ENCODE results near the gene PSTPIP1.

Gene PSTPIP1

DNA sequence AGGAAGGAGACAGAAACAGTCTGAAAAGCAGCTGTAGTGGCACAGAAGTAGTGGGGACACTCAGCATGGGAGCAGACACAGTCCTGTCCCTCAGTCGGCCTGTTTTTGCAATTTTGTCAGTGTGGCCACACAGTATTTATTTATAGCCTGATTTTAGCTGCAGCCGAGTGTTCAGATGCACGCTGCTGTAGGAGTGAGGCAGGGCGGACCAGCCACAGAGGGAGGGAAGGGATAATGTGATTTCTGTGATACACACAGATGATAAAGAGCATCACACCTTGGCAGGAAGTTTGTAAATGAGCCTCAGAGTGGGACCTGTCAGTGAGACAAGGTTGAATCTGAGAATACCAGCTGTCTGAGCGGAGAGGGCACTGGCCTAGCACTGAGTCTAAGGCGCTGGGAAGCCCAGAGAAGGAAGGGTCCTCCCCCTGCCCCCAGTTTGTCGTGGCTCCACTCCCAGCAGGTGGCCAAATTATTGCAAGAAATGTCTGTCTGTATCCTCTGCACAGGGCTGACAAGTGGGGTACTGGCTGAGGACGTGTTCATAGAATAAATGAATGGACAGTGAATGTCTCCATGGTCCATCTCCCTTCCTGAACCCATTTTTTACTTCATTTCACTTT, 3.8 kb downstream of the PSTPIP1 start:
- no peak for DNase-seq (ENCODE audit: low spot score)

DNA sequence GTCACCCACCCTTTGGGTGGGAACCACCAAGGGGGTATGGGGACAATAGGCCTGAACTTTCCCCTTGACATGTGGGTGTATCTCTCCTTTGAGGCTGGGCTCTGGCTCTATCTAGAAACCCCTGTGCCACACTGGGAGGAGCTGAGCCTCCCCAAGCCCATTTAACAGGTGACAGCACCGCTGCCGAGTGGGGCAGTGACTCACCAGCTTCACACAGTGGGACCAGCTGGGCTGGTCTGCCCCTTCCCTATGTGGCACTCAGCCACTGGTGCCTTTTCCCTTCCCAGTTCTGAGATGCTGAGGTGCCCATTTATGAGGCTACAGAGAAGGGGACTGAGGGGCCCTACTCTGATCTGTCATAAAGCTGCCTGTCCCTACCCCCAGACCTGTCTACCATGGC, 5.1 kb downstream of the PSTPIP1 start:
- DNase-seq (ENCODE audit: low spot score): no peak

GRCh38 chr15:77001351-77001750, 6.4 kb downstream of the PSTPIP1 start:
- no peak for DNase-seq (ENCODE audit: low spot score)

- DNase-seq (ENCODE audit: low spot score): no peak
These were observed 7.0 kb downstream of the PSTPIP1 start for GRCh38 chr15:77001966-77002365.

- DNase-seq (ENCODE audit: low spot score): no peak
These were observed 7.5 kb downstream of the PSTPIP1 start for GRCh38 chr15:77002436-77002835.

GRCh38 chr15:77002954-77003912, 8.3 kb downstream of the PSTPIP1 start:
- DNase-seq (ENCODE audit: low spot score): no peak

- DNase-seq (ENCODE audit: low spot score): no peak
These were observed 9.3 kb downstream of the PSTPIP1 start for GRCh38 chr15:77004189-77004588.

DNA sequence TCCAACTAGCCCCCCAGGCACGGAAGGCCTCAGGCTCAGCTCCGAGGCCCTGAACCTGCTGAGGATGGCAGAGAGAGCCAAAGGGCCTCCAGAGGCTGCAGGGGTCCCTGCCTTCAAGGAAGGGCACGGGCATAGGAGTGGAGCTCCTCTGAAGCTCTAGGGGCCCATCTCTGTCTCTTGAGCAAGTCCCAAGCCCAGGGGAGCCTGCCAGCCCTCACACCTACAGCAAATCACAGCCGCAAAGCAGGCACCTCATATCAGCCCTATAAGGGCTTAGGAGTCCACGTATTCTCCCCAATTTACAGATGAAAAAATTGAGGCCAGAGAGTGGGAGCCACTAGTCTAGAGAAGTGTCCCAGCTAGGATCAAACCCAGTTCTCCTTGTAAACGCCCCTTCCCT, 14.2 kb downstream of the PSTPIP1 start:
- no peak for DNase-seq (ENCODE audit: low spot score)

GRCh38 chr15:77009646-77010311, 14.9 kb downstream of the PSTPIP1 start:
- DNase-seq (ENCODE audit: low spot score): no peak

GRCh38 chr15:77010312-77010686, 15.4 kb downstream of the PSTPIP1 start:
- DNase-seq (ENCODE audit: low spot score): no peak

- DNase-seq (ENCODE audit: low spot score): no peak
These were observed 15.9 kb downstream of the PSTPIP1 start for GRCh38 chr15:77010857-77011256.

- no peak for DNase-seq (ENCODE audit: low spot score)
These were observed 17.3 kb downstream of the PSTPIP1 start for GRCh38 chr15:77012117-77012712.

DNA sequence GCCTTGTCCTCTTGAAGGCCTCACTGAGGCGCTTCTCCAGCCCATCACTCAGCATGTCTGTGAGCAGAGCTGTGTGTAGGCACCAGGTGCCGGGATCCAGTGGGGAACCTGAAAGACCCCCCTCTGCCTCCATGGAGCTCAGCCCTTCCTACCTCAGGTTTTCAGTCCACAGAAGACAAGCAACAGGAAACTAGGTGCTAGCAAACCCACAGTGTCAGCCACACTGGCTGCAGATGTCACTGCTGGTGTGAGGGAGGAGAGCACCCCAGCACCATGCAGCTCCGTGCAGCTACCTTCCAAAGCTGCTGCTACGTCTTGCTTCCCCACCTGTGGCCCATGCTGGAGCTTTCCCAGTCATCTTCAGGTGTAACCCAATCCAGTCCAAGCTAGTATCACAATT, 17.9 kb downstream of the PSTPIP1 start:
- DNase-seq (ENCODE audit: low spot score): no peak

DNA sequence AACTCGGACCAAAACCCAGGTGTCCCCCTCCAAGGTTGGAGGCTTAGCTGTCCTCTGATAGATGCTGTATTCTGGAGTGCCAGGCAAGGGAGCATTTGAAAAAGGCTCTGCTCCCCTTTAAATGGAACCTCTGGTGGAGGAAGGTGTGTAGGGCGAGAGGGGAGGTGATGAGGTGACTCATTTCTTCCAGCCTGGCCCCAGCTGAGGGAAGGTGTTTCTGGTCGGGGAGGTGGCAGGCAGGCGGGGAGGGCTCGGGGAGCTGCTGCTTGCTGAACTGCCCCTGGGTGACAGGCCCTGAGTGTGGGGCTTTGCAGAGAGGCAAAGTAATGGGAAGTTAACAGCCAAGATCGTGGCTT, 18.8 kb downstream of the PSTPIP1 start:
- no peak for DNase-seq (ENCODE audit: low spot score)

DNA sequence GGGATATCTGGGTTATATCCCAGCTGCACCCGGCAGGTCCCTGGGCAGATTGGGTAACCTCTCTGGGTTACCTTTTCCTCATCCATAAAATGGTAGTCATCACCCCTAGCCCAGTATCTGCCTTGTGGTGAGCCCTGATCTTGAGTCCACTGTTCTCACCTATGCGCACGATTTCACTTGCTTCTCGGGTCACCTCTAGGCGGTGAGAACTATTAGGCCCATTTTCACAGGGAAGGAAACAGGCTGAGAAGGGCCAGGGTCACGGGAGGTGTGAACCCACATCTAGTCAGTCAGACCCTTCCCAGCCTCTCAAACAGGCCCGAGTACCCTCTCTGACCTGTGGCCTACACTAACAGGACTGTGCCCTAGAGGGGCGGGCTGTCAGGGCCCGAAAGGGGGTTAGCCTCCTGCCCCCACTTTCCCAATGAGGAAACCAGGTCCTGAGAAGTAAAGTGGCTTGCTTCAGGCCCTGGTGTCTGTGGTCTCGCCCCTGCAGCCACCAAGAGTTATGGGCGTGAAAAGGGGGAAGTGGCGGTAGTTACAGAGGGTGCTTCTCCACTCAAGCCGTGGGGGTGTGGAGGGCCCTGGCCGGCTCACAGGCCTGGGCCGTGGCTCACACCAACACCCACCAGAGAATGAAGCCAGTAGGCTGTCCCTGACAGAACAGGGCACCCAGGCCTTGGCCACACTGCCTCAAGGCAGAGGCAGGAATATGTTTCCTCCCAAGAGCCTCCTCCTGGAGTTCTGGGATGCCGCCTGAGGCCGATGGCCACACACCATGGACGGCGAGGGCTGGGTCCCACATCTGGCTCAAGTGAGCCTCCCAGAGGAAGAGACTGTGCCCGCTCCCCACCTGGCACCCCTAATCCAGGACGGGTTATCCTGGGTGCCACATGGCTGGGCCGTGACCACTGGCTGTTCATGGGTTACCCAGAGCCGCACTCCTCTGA, 19.5 kb downstream of the PSTPIP1 start:
- DNase-seq (ENCODE audit: low spot score): no peak

DNA sequence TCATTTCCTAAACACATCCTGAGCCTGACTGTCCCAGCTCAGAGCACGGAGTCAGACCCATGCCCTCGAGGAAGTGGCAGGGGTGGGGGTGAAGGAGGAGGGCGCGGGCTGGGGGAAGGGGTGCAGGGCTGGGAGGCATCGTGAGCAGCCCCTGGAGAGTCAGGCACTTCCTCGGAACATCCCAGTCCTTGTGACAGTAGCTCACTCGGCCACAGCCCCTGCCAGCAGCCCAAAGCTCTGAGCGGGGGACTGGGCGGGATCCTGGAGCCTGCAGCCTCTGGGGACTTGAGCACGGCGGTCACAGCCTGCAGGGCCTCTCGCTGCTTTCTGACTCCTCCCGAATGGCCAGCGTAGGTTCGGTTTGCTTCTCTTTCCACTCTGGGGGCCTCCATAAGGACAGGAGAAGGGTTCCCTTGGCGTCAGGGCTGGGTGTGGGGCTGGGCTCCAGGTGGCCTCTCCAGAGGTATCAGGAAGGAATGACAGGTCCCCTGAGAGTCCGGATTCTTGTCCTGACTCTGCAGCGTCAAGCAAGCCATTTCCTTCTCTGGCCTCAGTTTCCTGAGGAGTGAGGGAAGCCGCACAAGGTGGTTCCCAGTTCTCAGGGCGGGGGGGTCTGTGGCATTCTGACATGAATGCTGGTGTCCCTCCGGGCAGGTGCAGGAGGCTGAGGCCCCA, 20.9 kb downstream of the PSTPIP1 start:
- no peak for DNase-seq (ENCODE audit: low spot score)

DNA sequence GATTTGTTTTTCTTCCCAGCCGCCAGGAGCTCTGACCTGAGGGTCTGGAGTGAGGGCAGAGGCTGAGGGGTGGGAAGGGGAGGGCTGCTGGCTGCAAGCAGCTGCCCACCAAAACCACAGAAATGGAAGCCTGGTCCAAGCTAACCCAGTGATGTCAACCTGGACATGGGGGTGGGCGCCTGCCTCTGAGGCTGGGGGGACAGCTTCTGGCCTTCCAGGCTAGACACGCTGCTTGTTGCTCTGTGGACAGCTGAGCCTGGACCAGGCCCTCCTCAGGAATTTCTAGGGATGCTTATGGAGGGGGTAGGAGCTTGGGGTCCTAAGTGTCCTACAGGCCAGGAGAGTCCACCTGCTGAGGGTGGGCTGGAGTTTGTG, 21.4 kb downstream of the PSTPIP1 start:
- DNase-seq (ENCODE audit: low spot score): no peak

DNA sequence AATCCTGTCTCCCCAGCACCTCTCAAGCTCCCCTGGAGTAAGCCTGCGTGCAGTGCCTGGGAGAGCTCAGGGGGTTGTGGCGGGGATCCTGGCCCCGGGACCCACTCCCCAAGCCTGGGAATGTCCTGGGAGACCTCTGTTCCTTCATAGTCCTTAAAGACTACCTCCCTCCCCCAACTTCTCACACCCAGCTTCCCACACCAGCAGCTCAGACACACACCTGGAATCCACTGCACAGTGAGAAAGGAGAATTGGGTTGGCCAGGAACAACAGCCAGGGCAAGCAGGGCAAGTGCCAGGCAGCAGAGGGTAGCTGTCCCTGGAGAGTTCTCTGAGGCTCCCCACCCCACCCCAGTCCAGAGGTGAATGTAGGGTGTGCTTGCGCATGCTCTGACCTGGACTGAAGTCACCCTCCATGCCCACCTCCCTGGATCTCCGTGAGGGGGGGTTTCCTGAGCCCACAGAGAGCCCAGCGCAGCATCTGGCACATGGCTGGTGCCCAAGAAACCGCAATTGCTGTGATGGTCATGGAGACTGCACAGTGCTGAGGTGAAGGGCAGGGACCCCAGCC, 22.2 kb downstream of the PSTPIP1 start:
- DNase-seq (ENCODE audit: low spot score): no peak

DNA sequence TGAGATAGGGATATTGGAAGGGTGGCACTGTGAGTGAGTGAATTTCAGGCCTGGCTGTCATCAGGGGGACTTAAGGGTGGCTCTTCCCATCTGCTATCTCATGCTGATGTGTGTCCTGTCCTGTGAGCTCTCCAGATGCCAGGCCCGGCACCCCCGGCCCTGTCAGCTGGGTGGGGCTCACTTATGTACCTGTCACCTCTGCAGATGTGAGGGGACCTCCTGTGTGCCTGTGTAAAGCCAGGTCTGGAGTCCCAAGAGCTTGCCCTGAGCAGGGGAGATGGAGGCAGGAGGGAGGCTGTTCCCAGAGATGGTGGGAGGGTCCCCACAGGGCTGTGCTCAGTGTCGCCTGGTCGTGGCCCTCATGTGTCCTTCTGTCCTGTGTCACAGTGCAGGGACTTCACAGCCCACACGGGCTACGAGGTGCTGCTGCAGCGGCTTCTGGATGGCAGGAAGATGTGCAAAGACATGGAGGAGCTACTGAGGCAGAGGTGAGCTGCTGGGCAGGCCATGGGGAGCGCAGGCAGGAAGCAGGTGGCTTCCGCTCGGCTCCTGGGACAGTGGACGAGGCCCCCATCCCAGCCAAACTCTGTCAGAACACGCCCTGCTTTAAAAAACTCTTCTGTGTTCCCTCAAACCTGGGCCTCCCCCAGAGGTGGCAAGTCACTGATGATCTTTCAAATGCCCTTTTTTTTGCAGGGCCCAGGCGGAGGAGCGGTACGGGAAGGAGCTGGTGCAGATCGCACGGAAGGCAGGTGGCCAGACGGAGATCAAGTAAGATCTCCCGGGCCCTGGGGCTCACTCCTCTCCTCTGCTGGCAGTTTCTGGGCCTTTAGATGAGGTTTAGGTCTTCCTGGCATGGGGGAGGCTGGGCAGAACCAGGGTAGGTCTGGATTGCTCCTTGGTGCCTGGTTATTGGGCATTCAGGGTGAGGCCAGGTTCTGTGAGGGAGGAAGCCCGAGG, 23.1 kb downstream of the PSTPIP1 start:
- DNase-seq (ENCODE audit: low spot score): no peak

All from RKO (cell line).